ENCODE measurements around the gene LILRB5. TPM values are rescaled to one million over a fixed set of nuclear protein-coding genes. Genes with fewer than 3 reads are reported as not detected.

The LILRB5 gene
- total RNA-seq (not detected), polyA plus RNA-seq (not detected)

DNA sequence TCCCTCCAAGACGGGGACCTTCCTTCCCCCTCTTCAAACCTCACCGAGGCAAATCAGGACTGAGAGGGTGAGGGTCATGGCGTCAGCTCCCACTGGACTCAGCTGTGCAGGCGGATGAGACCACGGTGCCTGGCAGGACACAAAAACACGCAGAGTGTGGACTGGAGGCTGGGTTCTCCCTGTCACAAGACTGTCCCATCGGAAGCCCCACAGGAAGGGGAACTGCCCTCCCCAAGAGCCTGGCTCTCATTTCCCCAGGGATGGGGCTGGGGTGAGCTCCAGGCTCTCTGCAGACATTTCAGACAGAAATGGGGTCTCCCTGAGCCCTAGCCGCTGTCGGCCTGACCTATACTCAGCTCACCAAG is at the start of gene LILRB5:
Gene LILRB5, minus strand, starts transcription at position 158 of the 365 bp plus-strand sequence. Its CDS starts 80 bp downstream, at position 78.
- no peaks in the 10 kb centered on the region for H3K27me3 ChIP-seq (ENCODE audit: control insufficient read depth, insufficient read depth, low read length)
- H3K4me3 ChIP-seq (ENCODE audit: low read depth, low read length): no peak within 1 kb of the TSS
- H3K27ac ChIP-seq (ENCODE audit: insufficient read depth, low read length, poor library complexity, severe bottlenecking): no peak within 1 kb of the TSS
- H3K9me3 ChIP-seq (ENCODE audit: control insufficient read depth in 2 of 2, low read length in 2 of 2): no peaks in the 10 kb centered on the region
- Mint-ChIP-seq H3K9me3 (no peaks in the 10 kb centered on the region), H3K27me3 (no peaks in the 10 kb centered on the region), H3K27ac (no peak within 1 kb of the TSS), H3K4me3 (no peak within 1 kb of the TSS), H3K4me1 (no peaks in the 10 kb centered on the region), H3K36me3 (no peaks in the 10 kb centered on the region)
- DNase-seq: no peak
- H3K4me1 ChIP-seq (ENCODE audit: control insufficient read depth, insufficient read depth, low read length, poor library complexity, severe bottlenecking): no peaks in the 10 kb centered on the region
- H3K36me3 ChIP-seq (ENCODE audit: control insufficient read depth, insufficient read depth, low read length): no peaks in the 10 kb centered on the region
- ATAC-seq (ENCODE audit: low read depth in 2 of 2): no peak

GRCh38 chr19:54305141-54305540 is 48.1 kb upstream of the LILRB5 start:
- Mint-ChIP-seq H3K9me3 (peaks cover 0 to 2% (median 0%) of the 10 kb centered on the region in 7 donors), H3K36me3 (no peaks in the 10 kb centered on the region), H3K27ac (no peak overlapping the region), H3K4me3 (no peak overlapping the region), H3K27me3 (peaks cover 20% of the 10 kb centered on the region), H3K4me1 (peaks cover 0 to 23% (median 0%) of the 10 kb centered on the region in 4 donors)
- no peaks in the 10 kb centered on the region for H3K27me3 ChIP-seq (ENCODE audit: control insufficient read depth, insufficient read depth, low read length)
- no peaks in the 10 kb centered on the region for H3K36me3 ChIP-seq (ENCODE audit: control insufficient read depth, insufficient read depth, low read length)
- no peak overlapping the region for H3K27ac ChIP-seq (ENCODE audit: insufficient read depth, low read length, poor library complexity, severe bottlenecking)
- no peaks in the 10 kb centered on the region for H3K9me3 ChIP-seq (ENCODE audit: control insufficient read depth in 2 of 2, low read length in 2 of 2)
- ATAC-seq (ENCODE audit: low read depth in 2 of 2) (no peak), DNase-seq (no peak)
- no peak overlapping the region for H3K4me3 ChIP-seq (ENCODE audit: low read depth, low read length)
- H3K4me1 ChIP-seq (ENCODE audit: control insufficient read depth, insufficient read depth, low read length, poor library complexity, severe bottlenecking): no peaks in the 10 kb centered on the region

- Histone ChIP-seq H3K36me3 (ENCODE audit: control insufficient read depth, insufficient read depth, low read length) (no peaks in the 10 kb centered on the region), H3K27ac (ENCODE audit: insufficient read depth, low read length, poor library complexity, severe bottlenecking) (no peak overlapping the region), H3K4me3 (ENCODE audit: low read depth, low read length) (no peak overlapping the region), H3K4me1 (ENCODE audit: control insufficient read depth, insufficient read depth, low read length, poor library complexity, severe bottlenecking) (no peaks in the 10 kb centered on the region), H3K27me3 (ENCODE audit: control insufficient read depth, insufficient read depth, low read length) (no peaks in the 10 kb centered on the region), H3K9me3 (ENCODE audit: control insufficient read depth in 2 of 2, low read length in 2 of 2) (no peaks in the 10 kb centered on the region)
- H3K27ac Mint-ChIP-seq: no peak overlapping the region
- peaks cover 31% of the 10 kb centered on the region for H3K27me3 Mint-ChIP-seq
- DNase-seq: no peak
- peaks cover 0 to 2% (median 0%) of the 10 kb centered on the region in 7 donors for H3K9me3 Mint-ChIP-seq
- peaks cover 0 to 23% (median 0%) of the 10 kb centered on the region in 4 donors for H3K4me1 Mint-ChIP-seq
- ATAC-seq (ENCODE audit: low read depth in 2 of 2): no peak
- H3K4me3 Mint-ChIP-seq: no peak overlapping the region
- H3K36me3 Mint-ChIP-seq: no peaks in the 10 kb centered on the region
These were observed 45.2 kb upstream of the LILRB5 start for GRCh38 chr19:54302257-54302656.

- Mint-ChIP-seq H3K27me3 (peaks cover 30% of the 10 kb centered on the region), H3K4me1 (peaks cover 0 to 9% (median 0%) of the 10 kb centered on the region in 4 donors), H3K4me3 (no peak overlapping the region), H3K27ac (peak overlapping the region in 1 of 3 donors; percentile 50), H3K36me3 (no peaks in the 10 kb centered on the region), H3K9me3 (no peaks in the 10 kb centered on the region)
- Histone ChIP-seq H3K36me3 (ENCODE audit: control insufficient read depth, insufficient read depth, low read length) (no peaks in the 10 kb centered on the region), H3K4me1 (ENCODE audit: control insufficient read depth, insufficient read depth, low read length, poor library complexity, severe bottlenecking) (no peaks in the 10 kb centered on the region), H3K27me3 (ENCODE audit: control insufficient read depth, insufficient read depth, low read length) (no peaks in the 10 kb centered on the region), H3K27ac (ENCODE audit: insufficient read depth, low read length, poor library complexity, severe bottlenecking) (no peak overlapping the region), H3K9me3 (ENCODE audit: control insufficient read depth in 2 of 2, low read length in 2 of 2) (no peaks in the 10 kb centered on the region), H3K4me3 (ENCODE audit: low read depth, low read length) (no peak overlapping the region)
- DNase-seq (no peak), ATAC-seq (ENCODE audit: low read depth in 2 of 2) (no peak)
These were observed 42.4 kb upstream of the LILRB5 start for GRCh38 chr19:54299515-54299914.

GRCh38 chr19:54299126-54299498 is 42.0 kb upstream of the LILRB5 start:
- Histone ChIP-seq H3K4me3 (ENCODE audit: low read depth, low read length) (no peak overlapping the region), H3K27ac (ENCODE audit: insufficient read depth, low read length, poor library complexity, severe bottlenecking) (no peak overlapping the region), H3K36me3 (ENCODE audit: control insufficient read depth, insufficient read depth, low read length) (no peaks in the 10 kb centered on the region), H3K27me3 (ENCODE audit: control insufficient read depth, insufficient read depth, low read length) (no peaks in the 10 kb centered on the region), H3K4me1 (ENCODE audit: control insufficient read depth, insufficient read depth, low read length, poor library complexity, severe bottlenecking) (no peaks in the 10 kb centered on the region), H3K9me3 (ENCODE audit: control insufficient read depth in 2 of 2, low read length in 2 of 2) (no peaks in the 10 kb centered on the region)
- Mint-ChIP-seq H3K4me1 (peaks cover 0 to 5% (median 0%) of the 10 kb centered on the region in 4 donors), H3K4me3 (no peak overlapping the region), H3K27ac (peak overlapping the region in 1 of 3 donors; percentile 50), H3K9me3 (peaks cover 0 to 3% (median 0%) of the 10 kb centered on the region in 7 donors), H3K27me3 (peaks cover 34% of the 10 kb centered on the region), H3K36me3 (no peaks in the 10 kb centered on the region)
- DNase-seq (no peak), ATAC-seq (ENCODE audit: low read depth in 2 of 2) (no peak)

DNA sequence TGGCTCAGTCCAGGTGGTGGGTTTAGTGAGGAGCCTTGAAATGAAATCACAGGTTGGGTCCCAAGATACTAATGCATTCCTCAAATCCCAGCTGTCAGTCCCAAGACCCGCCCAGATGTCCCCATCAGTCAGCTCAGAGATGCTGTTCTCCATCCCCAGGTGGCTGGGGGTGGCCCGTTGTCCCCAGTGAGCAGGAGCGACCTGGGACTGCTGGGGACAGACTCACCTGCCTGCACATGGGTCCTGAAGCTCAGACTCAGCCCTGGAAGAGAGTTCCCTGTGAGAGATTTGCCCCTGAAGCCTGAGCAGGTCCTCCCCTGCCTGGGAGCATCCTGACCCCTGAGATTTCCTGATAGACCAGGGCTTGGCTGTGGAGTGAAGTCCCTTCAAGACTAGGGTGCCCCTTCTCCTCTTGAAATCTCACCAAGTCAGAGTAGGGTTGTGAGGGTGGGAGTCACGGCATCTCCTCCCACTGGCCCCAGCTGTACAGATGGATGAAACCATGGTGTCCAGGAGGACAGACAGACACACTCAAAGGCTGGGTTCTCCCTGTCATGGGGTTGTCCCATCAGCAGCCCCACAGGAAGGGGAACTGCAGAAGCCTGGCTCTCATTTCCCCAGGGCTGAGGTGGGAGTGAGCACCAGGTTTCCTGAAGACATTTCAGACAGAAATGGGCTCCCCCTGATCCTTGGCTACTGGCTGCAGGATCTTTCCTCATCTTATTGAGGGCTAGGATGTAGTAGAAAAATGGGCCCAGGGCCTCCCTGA is 41.5 kb upstream of the LILRB5 start:
- no peak for DNase-seq
- Histone ChIP-seq H3K9me3 (ENCODE audit: control insufficient read depth in 2 of 2, low read length in 2 of 2) (peaks cover 0 to 3% of the 10 kb centered on the region in 2 experiments), H3K36me3 (ENCODE audit: control insufficient read depth, insufficient read depth, low read length) (no peaks in the 10 kb centered on the region), H3K4me3 (ENCODE audit: low read depth, low read length) (no peak overlapping the region), H3K27ac (ENCODE audit: insufficient read depth, low read length, poor library complexity, severe bottlenecking) (no peak overlapping the region), H3K4me1 (ENCODE audit: control insufficient read depth, insufficient read depth, low read length, poor library complexity, severe bottlenecking) (no peaks in the 10 kb centered on the region), H3K27me3 (ENCODE audit: control insufficient read depth, insufficient read depth, low read length) (peaks cover 3% of the 10 kb centered on the region)
- Mint-ChIP-seq H3K36me3 (no peaks in the 10 kb centered on the region), H3K4me3 (no peak overlapping the region), H3K4me1 (peaks cover 0 to under 1% (median 0%) of the 10 kb centered on the region in 4 donors), H3K27ac (peak overlapping the region in 1 of 3 donors; percentile 50), H3K9me3 (peaks cover 0 to 3% (median 0%) of the 10 kb centered on the region in 7 donors), H3K27me3 (peaks cover 36% of the 10 kb centered on the region)
- no peak for ATAC-seq (ENCODE audit: low read depth in 2 of 2)

DNA sequence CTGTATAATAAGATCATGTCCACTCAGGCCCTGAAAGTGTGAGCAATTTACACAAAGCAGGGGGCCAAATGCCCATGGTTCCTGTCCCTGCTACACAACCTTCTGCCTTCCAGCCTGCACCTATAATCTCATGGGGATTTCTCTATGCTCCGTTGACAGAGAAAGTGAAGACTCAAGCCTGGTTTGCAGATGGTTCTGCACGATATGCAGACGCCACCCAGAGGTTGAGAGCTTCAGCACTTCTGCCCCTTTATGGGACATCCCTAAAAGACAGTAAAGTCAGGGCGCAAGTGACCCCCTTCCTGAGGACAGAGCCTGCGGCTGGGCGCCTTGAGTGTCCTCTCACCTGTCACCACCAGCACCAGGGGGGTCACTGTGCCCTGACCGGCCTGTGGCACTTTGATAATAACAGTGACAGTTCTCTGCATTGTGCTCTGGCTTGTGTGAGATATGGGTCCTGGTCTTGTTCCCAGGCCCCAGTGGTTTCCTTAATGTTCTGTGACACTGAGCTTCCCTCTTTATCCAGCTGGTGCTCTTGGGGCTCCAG is 40.8 kb upstream of the LILRB5 start:
- no peak overlapping the region for H3K27ac Mint-ChIP-seq
- H3K27me3 ChIP-seq (ENCODE audit: control insufficient read depth, insufficient read depth, low read length): peaks cover 3% of the 10 kb centered on the region
- no peak for ATAC-seq (ENCODE audit: low read depth in 2 of 2)

More for the DNA sequence above, 40.8 kb upstream of the LILRB5 start:
- no peaks in the 10 kb centered on the region for H3K4me1 ChIP-seq (ENCODE audit: control insufficient read depth, insufficient read depth, low read length, poor library complexity, severe bottlenecking)
- Mint-ChIP-seq H3K36me3 (no peaks in the 10 kb centered on the region), H3K27me3 (peaks cover 32% of the 10 kb centered on the region), H3K9me3 (peaks cover 0 to 3% (median 0%) of the 10 kb centered on the region in 7 donors), H3K4me3 (no peak overlapping the region), H3K4me1 (no peaks in the 10 kb centered on the region)
- H3K4me3 ChIP-seq (ENCODE audit: low read depth, low read length): no peak overlapping the region
- no peak for DNase-seq
- no peaks in the 10 kb centered on the region for H3K36me3 ChIP-seq (ENCODE audit: control insufficient read depth, insufficient read depth, low read length)
- no peak overlapping the region for H3K27ac ChIP-seq (ENCODE audit: insufficient read depth, low read length, poor library complexity, severe bottlenecking)
- H3K9me3 ChIP-seq (ENCODE audit: control insufficient read depth in 2 of 2, low read length in 2 of 2): peaks cover 0 to 3% of the 10 kb centered on the region in 2 experiments

All from CD4-positive, CD25-positive, alpha-beta regulatory T cell (primary cell).